SK-N-SH (cell line): ENCODE data around the gene HPCA. TPM values are rescaled to one million over a fixed set of nuclear protein-coding genes. Genes with fewer than 3 reads are reported as not detected.

Source experiments
- CTCF ChIA-PET: fragments of 300-600, 350-600 bp; formaldehyde crosslinking; extraction: SDS; loops from one replicate; lab custom pipeline; 2021; lab: Yijun Ruan, JAX
- POLR2A ChIA-PET: fragments of 350-600 bp; sonication (Branson Sonifier 250); formaldehyde crosslinking; extraction: SDS; loops from one replicate; lab custom pipeline; 2020; ENCODE audit warnings: antibody characterized with exemption, inconsistent platforms; lab: Yijun Ruan, JAX
- DNase-seq: peaks from one replicate; pipeline ENCODE4 v3.0.0; 2012
- H2AFZ ChIP-seq: fragments of 200-600 bp; sonication (generic); 2 replicates; pipeline ENCODE4 v1.8.1; 2016; ENCODE audit warnings: antibody characterized with exemption, mild to moderate bottlenecking, low read depth
- H3F3A ChIP-seq: fragments of 200-600 bp; sonication (generic); replicated peaks from 2 replicates; pipeline ENCODE3; 2016; ENCODE audit warnings: antibody characterized with exemption, mild to moderate bottlenecking; ENCODE audit not compliant: insufficient read depth
- H3K27ac ChIP-seq, 2 experiments: fragments of 200-500 bp in 1 of 2; fragments of 200-600 bp in 1 of 2; sonication (Bioruptor generic) in 1 of 2; sonication (generic), shearing (Covaris generic) in 1 of 2; 2 replicates each; pipeline versions ENCODE4 v1.5.1 to v1.6.1; 2014 to 2016; ENCODE audit warnings: low read depth in 2 of 2, inconsistent platforms in 1 of 2, low read length in 1 of 2, mild to moderate bottlenecking in 1 of 2, mixed read lengths in 1 of 2
- H3K27me3 ChIP-seq: fragments of 200-600 bp; sonication (generic), shearing (Covaris generic); 2 replicates; pipeline ENCODE4 v1.6.1; 2016; ENCODE audit warnings: mixed run types; ENCODE audit not compliant: insufficient read depth
- H3K36me3 ChIP-seq, 2 experiments: fragments of 200-500 bp in 1 of 2; fragments of 200-600 bp in 1 of 2; sonication (Bioruptor generic) in 1 of 2; sonication (generic) in 1 of 2; replicated peaks in 1 of 2; 2 replicates each; pipeline versions ENCODE3 to v1.5.1; 2014 to 2016; ENCODE audit warnings: low read length in 1 of 2, mild to moderate bottlenecking in 1 of 2; ENCODE audit not compliant: insufficient read depth in 2 of 2, control insufficient read depth in 1 of 2
- H3K4me1 ChIP-seq, 2 experiments: fragments of 200-500 bp in 1 of 2; fragments of 200-600 bp in 1 of 2; sonication (Bioruptor generic) in 1 of 2; sonication (generic), shearing (Covaris generic) in 1 of 2; 2 replicates each; pipeline versions ENCODE4 v1.5.1 to v1.6.1; 2014 to 2016; ENCODE audit warnings: low read depth in 1 of 2, low read length in 1 of 2, mixed run types in 1 of 2; ENCODE audit not compliant: insufficient read depth in 2 of 2, control insufficient read depth in 1 of 2
- H3K4me2 ChIP-seq: fragments of 200-600 bp; sonication (generic), shearing (Covaris generic); 2 replicates; pipeline ENCODE4 v1.6.1; 2017; ENCODE audit warnings: mixed run types
- H3K4me3 ChIP-seq, 2 experiments: fragments of 200-500 bp in 1 of 2; fragments of 200-600 bp in 1 of 2; sonication (Bioruptor generic) in 1 of 2; sonication (generic), shearing (Covaris generic) in 1 of 2; 2 replicates each; pipeline versions ENCODE4 v1.5.1 to v1.8.1; 2014 to 2016; ENCODE audit warnings: low read depth in 2 of 2, inconsistent platforms in 1 of 2, low read length in 1 of 2, mild to moderate bottlenecking in 1 of 2, mixed read lengths in 1 of 2, moderate library complexity in 1 of 2
- H3K79me2 ChIP-seq: fragments of 200-600 bp; sonication (generic); 2 replicates; pipeline ENCODE4 v1.8.1; 2017; ENCODE audit warnings: mild to moderate bottlenecking; ENCODE audit not compliant: insufficient read depth
- H3K9ac ChIP-seq: fragments of 200-600 bp; sonication (generic); 2 replicates; pipeline ENCODE4 v1.6.1; 2017; ENCODE audit warnings: mixed run types
- H3K9me2 ChIP-seq: fragments of 200-600 bp; sonication (generic); 2 replicates; pipeline ENCODE4 v1.6.1; 2017; ENCODE audit warnings: mixed run types
- H3K9me3 ChIP-seq: fragments of 200-600 bp; sonication (generic); 2 replicates; pipeline ENCODE4 v1.6.1; 2017; ENCODE audit warnings: mixed run types, mild to moderate bottlenecking, moderate library complexity
- H4K20me1 ChIP-seq: fragments of 200-600 bp; sonication (generic); 2 replicates; pipeline ENCODE4 v1.6.1; 2017; ENCODE audit warnings: mild to moderate bottlenecking, mixed run types; ENCODE audit not compliant: insufficient read depth
- CTCF ChIP-seq: fragments of 200-600 bp; sonication (generic); IDR thresholded peaks from 2 replicates; pipeline ENCODE4 v1.6.1; 2017; ENCODE audit warnings: antibody characterized with exemption, mild to moderate bottlenecking, moderate library complexity
- FOXM1 ChIP-seq: IDR thresholded peaks from 2 replicates; pipeline ENCODE4 v1.4.0; 2012; ENCODE audit warnings: low read depth, mild to moderate bottlenecking
- GABPA ChIP-seq: IDR thresholded peaks from 2 replicates; pipeline ENCODE4 v1.4.0; 2012; ENCODE audit warnings: low read depth, mild to moderate bottlenecking
- GATA2 ChIP-seq: sonication (generic); formaldehyde crosslinking; IDR thresholded peaks from 2 replicates; pipeline ENCODE4 v1.5.0; 2020; ENCODE audit warnings: mild to moderate bottlenecking, missing genetic modification reagents
- JUND ChIP-seq: IDR thresholded peaks from 2 replicates; pipeline ENCODE4 v1.4.0; 2012
- MAX ChIP-seq: IDR thresholded peaks from 2 replicates; pipeline ENCODE4 v1.4.0; 2012; ENCODE audit warnings: low read depth
- NFIC ChIP-seq: IDR thresholded peaks from 2 replicates; pipeline ENCODE4 v1.4.0; 2012; ENCODE audit warnings: borderline replicate concordance
- PBX3 ChIP-seq: IDR thresholded peaks from 2 replicates; pipeline ENCODE4; 2012
- RCOR1 ChIP-seq: fragments of 150-350 bp; IDR thresholded peaks from 2 replicates; pipeline ENCODE4 v1.6.1; 2017; ENCODE audit warnings: antibody characterized with exemption, low read length
- REST ChIP-seq: IDR thresholded peaks from 2 replicates; pipeline ENCODE4 v1.6.1; 2012; ENCODE audit warnings: mild to moderate bottlenecking, low read depth, low read length, moderate library complexity
- RFX5 ChIP-seq: IDR thresholded peaks from 2 replicates; pipeline ENCODE4 v1.6.1; 2012; ENCODE audit warnings: mild to moderate bottlenecking, improper control_type of control experiment, low read length
- RXRA ChIP-seq: IDR thresholded peaks from 2 replicates; pipeline ENCODE4 v1.4.0; 2012; ENCODE audit warnings: low read depth, mild to moderate bottlenecking, borderline replicate concordance
- TAF1 ChIP-seq: IDR thresholded peaks from 2 replicates; pipeline ENCODE4 v1.6.1; 2012; ENCODE audit warnings: low read depth, mild to moderate bottlenecking, low read length, moderate library complexity, borderline replicate concordance
- TEAD4 ChIP-seq: IDR thresholded peaks from 2 replicates; pipeline ENCODE4 v1.4.0; 2012; ENCODE audit warnings: mild to moderate bottlenecking, borderline replicate concordance; ENCODE audit not compliant: insufficient read depth
- USF2 ChIP-seq: fragments of 150-350 bp; IDR thresholded peaks from 2 replicates; pipeline ENCODE4 v1.6.1; 2017; ENCODE audit warnings: antibody characterized with exemption, low read length, low read depth, borderline replicate concordance
- WGBS: methylation state at CpG from one replicate; pipeline ENCODE4 v1.1.6; 2017; ENCODE audit warnings: low lambda C conversion rate; 5-methylcytosine and 5-hydroxymethylcytosine counted together
- polyA plus RNA-seq, 3 experiments: library from polyadenylated mRNA; depleted of rRNA; stranded (reverse); fragments of >200 nt; gene quantifications; 2 replicates each; pipeline ENCODE4 v1.2.3, GENCODE V29; 2012

Gene HPCA
- polyA plus RNA-seq, 1 of the 3 experiments (the other 2 are of a cell fraction) = not detected

- TF ChIP-seq MAX = no peak
- no peak for TF ChIP-seq GABPA
- no peak for TF ChIP-seq NFIC
- no peak for TF ChIP-seq USF2
These were observed 9.7 kb upstream of the HPCA start (continued) for GRCh38 chr1:32876341-32877210.

GRCh38 chr1:32877211-32878110, 8.8 kb upstream of the HPCA start:
- WGBS = 72% methylated on average over 11 of the region's 13 CpGs
- POLR2A ChIA-PET = no interaction called here

More at GRCh38 chr1:32877211-32878110, 8.8 kb upstream of the HPCA start:
- TF ChIP-seq GATA2 (CRISPR knock-in tag) (no peak), CTCF (no peak), RXRA (no peak), FOXM1 (no peak), PBX3 (no peak), USF2 (no peak), TAF1 (no peak), RFX5 (no peak), RCOR1 (no peak), TEAD4 (no peak), REST (no peak), JUND (no peak)
- TF ChIP-seq, all 33 proteins: peak for 0
- Histone ChIP-seq H3K36me3 (no peaks in the 10 kb centered on the region), H3K9me2 (no peaks in the 10 kb centered on the region), H3K4me1 (peaks cover 0 to 20% of the 10 kb centered on the region in 2 experiments; a peak in 1 of 4 replicates), H3K4me3 (no peak overlapping the region), H3K9ac (no peak overlapping the region), H4K20me1 (no peaks in the 10 kb centered on the region), H3K27me3 (no peaks in the 10 kb centered on the region), H3K27ac (no peak overlapping the region), H3K79me2 (no peaks in the 10 kb centered on the region), H3K9me3 (no peaks in the 10 kb centered on the region), H2AFZ (no peak overlapping the region), H3F3A (peaks cover 4% of the 10 kb centered on the region), H3K4me2 (no peak overlapping the region)
- DNase-seq = peak; percentile 53
- CTCF ChIA-PET = interaction anchor here (0.6 to 4.6 kb wide), 37 partner anchors 9 to 1806 kb away, joined by 3 to 44 read pairs (median 4); partner anchors contain the start of genes HPCA, RBBP4, S100PBP and YARS1
